GM12878 (cell line): ENCODE results near the gene KHDC1. TPM values are rescaled to one million over a fixed set of nuclear protein-coding genes. Genes with fewer than 3 reads are reported as not detected.

Source experiments
- ATAC-seq: fragments of 200-7000 bp; cut with Tn5 transposase; 3 replicates; pipeline ENCODE4 v1.9.1; 2020; ENCODE audit warnings: mild to moderate bottlenecking, moderate library complexity
- BruUV-seq: library from RNA; stranded (reverse); fragments of 400-500 nt; replicated peaks from 2 replicates; lab custom pipeline; 2021; lab: Mats Ljungman, UMichigan
- CTCF ChIA-PET: fragments of 300-600 bp; sonication (Branson Sonifier 250); formaldehyde crosslinking; extraction: SDS; loops from one replicate; lab custom pipeline; 2021; ENCODE audit warnings: inconsistent platforms; lab: Yijun Ruan, JAX
- POLR2A ChIA-PET: fragments of 350-600 bp; formaldehyde crosslinking; extraction: SDS; loops from one replicate; lab custom pipeline; 2021; ENCODE audit warnings: inconsistent platforms; lab: Charles Lee
- RAD21 ChIA-PET: fragments of 300-600 bp; sonication (Branson Sonifier 250); formaldehyde crosslinking; loops from one replicate; lab custom pipeline; 2023; ENCODE audit warnings: antibody characterized with exemption; ENCODE audit not compliant: unreplicated experiment; lab: Charles Lee
- SMC1A ChIA-PET: fragments of 300-600 bp; sonication (Branson Sonifier 250); formaldehyde crosslinking; loops from one replicate; lab custom pipeline; 2023; ENCODE audit not compliant: unreplicated experiment, uncharacterized antibody; lab: Charles Lee
- DNase-seq: peaks from one replicate; pipeline ENCODE4 v3.0.0-alpha.2; 2011; ENCODE audit warnings: low read depth, low spot score
- FAIRE-seq: peaks from 3 replicates; lab custom pipeline; 2011; peaks lifted over from hg19 to GRCh38; lab: Jason Lieb, UNC
- H2AFZ ChIP-seq: 2 replicates; pipeline ENCODE4 v1.6.0; 2011; ENCODE audit warnings: low read depth, low read length, control low read depth; ENCODE audit not compliant: control insufficient read depth
- H3K27ac ChIP-seq: 2 replicates; pipeline ENCODE4 v1.5.1; 2011; ENCODE audit warnings: control low read depth; ENCODE audit not compliant: control insufficient read depth, insufficient read depth
- H3K27me3 ChIP-seq, 2 experiments: replicated peaks in 1 of 2; 2 replicates each; pipeline versions ENCODE4 v1.6.0 to v1.6.1; 2011; ENCODE audit warnings: low read length in 1 of 2; ENCODE audit not compliant: control insufficient read depth in 2 of 2, insufficient read depth in 2 of 2
- H3K36me3 ChIP-seq, 2 experiments: 2 replicates each; pipeline ENCODE4 v1.5.1; 2011; ENCODE audit warnings: low read length in 1 of 2; ENCODE audit not compliant: control insufficient read depth in 2 of 2, insufficient read depth in 2 of 2
- H3K4me1 ChIP-seq: 2 replicates; pipeline ENCODE4 v1.6.1; 2011; ENCODE audit warnings: mild to moderate bottlenecking, low read length, moderate library complexity, mixed read lengths; ENCODE audit not compliant: control insufficient read depth, insufficient read depth
- H3K4me2 ChIP-seq: 2 replicates; pipeline ENCODE4 v1.6.0; 2011; ENCODE audit warnings: control low read depth; ENCODE audit not compliant: control insufficient read depth, insufficient read depth
- H3K4me3 ChIP-seq: fragments of 200-600 bp; sonication (generic); 2 replicates; pipeline ENCODE4 v1.5.1; 2016
- H3K79me2 ChIP-seq: 2 replicates; pipeline ENCODE4 v1.6.0; 2011; ENCODE audit warnings: low read length; ENCODE audit not compliant: control insufficient read depth, insufficient read depth
- H3K9ac ChIP-seq: 2 replicates; pipeline ENCODE4 v1.8.0; 2011; ENCODE audit warnings: low read length, control low read depth, mixed read lengths; ENCODE audit not compliant: control insufficient read depth, insufficient read depth
- H3K9me3 ChIP-seq: replicated peaks from 3 replicates; pipeline ENCODE4 v1.5.1; 2011; ENCODE audit warnings: mild to moderate bottlenecking, low read length; ENCODE audit not compliant: control insufficient read depth, insufficient read depth
- H4K20me1 ChIP-seq: 2 replicates; pipeline ENCODE4 v1.6.0; 2011; ENCODE audit not compliant: control insufficient read depth, insufficient read depth
- BHLHE40 ChIP-seq, 2 experiments: fragments of 450-650 bp in 1 of 2; IDR thresholded peaks; 2 replicates each; pipeline ENCODE4 v1.6.1; 2011 to 2017; ENCODE audit warnings: low read depth in 2 of 2, borderline replicate concordance in 1 of 2, improper control_type of control experiment in 1 of 2, low read length in 1 of 2, mild to moderate bottlenecking in 1 of 2
- CBX5 ChIP-seq: sonication (generic); IDR thresholded peaks from 2 replicates; pipeline ENCODE4 v1.6.1; 2016; ENCODE audit warnings: low read depth, moderate library complexity, mild to moderate bottlenecking, inconsistent platforms
- IKZF2 ChIP-seq, 2 experiments: fragments of 450-650 bp; IDR thresholded peaks; 2 replicates each; pipeline ENCODE4 v1.6.1; 2017; ENCODE audit warnings: mild to moderate bottlenecking in 2 of 2, moderate library complexity in 2 of 2
- IRF3 ChIP-seq: fragments of 450-650 bp; IDR thresholded peaks from 2 replicates; pipeline ENCODE4 v1.6.1; 2014; ENCODE audit warnings: mild to moderate bottlenecking
- MAX ChIP-seq: IDR thresholded peaks from 2 replicates; pipeline ENCODE4 v1.6.1; 2012; ENCODE audit warnings: low read depth, low read length, improper control_type of control experiment
- MEF2A ChIP-seq: IDR thresholded peaks from 2 replicates; pipeline ENCODE4 v1.6.1; 2011; ENCODE audit warnings: low read depth, mild to moderate bottlenecking, low read length, moderate library complexity; ENCODE audit not compliant: insufficient read depth
- MEF2B ChIP-seq: fragments of 450-650 bp; IDR thresholded peaks from 2 replicates; pipeline ENCODE4 v1.6.1; 2018; ENCODE audit warnings: mild to moderate bottlenecking, moderate library complexity; ENCODE audit not compliant: partially characterized antibody, poor library complexity, severe bottlenecking
- MTA2 ChIP-seq: fragments of 450-650 bp; IDR thresholded peaks from 2 replicates; pipeline ENCODE4 v1.6.1; 2016; ENCODE audit warnings: low read depth, mild to moderate bottlenecking, moderate library complexity
- NFIC ChIP-seq: IDR thresholded peaks from 2 replicates; pipeline ENCODE4 v1.6.1; 2012; ENCODE audit warnings: low read depth, mild to moderate bottlenecking, inconsistent platforms, low read length, moderate library complexity
- NFYB ChIP-seq: IDR thresholded peaks from 2 replicates; pipeline ENCODE4 v1.6.1; 2011; ENCODE audit warnings: low read depth, mild to moderate bottlenecking, low read length, improper control_type of control experiment, moderate library complexity; ENCODE audit not compliant: insufficient read depth
- NR2C1 ChIP-seq: fragments of 450-650 bp; IDR thresholded peaks from 2 replicates; pipeline ENCODE4 v1.6.1; 2017; ENCODE audit warnings: antibody characterized with exemption, mild to moderate bottlenecking, moderate library complexity
- PAX8 ChIP-seq: fragments of 450-650 bp; IDR thresholded peaks from 2 replicates; pipeline ENCODE4 v1.6.1; 2017; ENCODE audit warnings: mild to moderate bottlenecking, moderate library complexity
- PML ChIP-seq: IDR thresholded peaks from 2 replicates; pipeline ENCODE4 v1.6.1; 2012; ENCODE audit warnings: low read length, inconsistent platforms
- POLR2AphosphoS2 ChIP-seq: IDR thresholded peaks from 2 replicates; pipeline ENCODE4 v1.6.1; 2011; ENCODE audit warnings: low read depth, mild to moderate bottlenecking, low read length, improper control_type of control experiment, moderate library complexity
- RFX5 ChIP-seq: IDR thresholded peaks from 2 replicates; pipeline ENCODE4 v1.6.1; 2011; ENCODE audit warnings: low read depth, low read length, improper control_type of control experiment
- RUNX3 ChIP-seq: IDR thresholded peaks from 2 replicates; pipeline ENCODE4 v1.6.1; 2012; ENCODE audit warnings: low read length, inconsistent platforms
- SPI1 ChIP-seq: IDR thresholded peaks from 2 replicates; pipeline ENCODE4 v1.6.1; 2011; ENCODE audit warnings: low read depth, mild to moderate bottlenecking, low read length, moderate library complexity, borderline replicate concordance; ENCODE audit not compliant: insufficient read depth
- TARDBP ChIP-seq: IDR thresholded peaks from 2 replicates; pipeline ENCODE4 v1.6.1; 2016; ENCODE audit warnings: borderline replicate concordance
- YY1 ChIP-seq: IDR thresholded peaks from 2 replicates; pipeline ENCODE4 v1.6.1; 2011; ENCODE audit warnings: low read depth, mild to moderate bottlenecking, low read length
- ZBTB33 ChIP-seq: fragments of 450-650 bp; IDR thresholded peaks from 2 replicates; pipeline ENCODE4 v1.6.1; 2017; ENCODE audit warnings: mild to moderate bottlenecking
- ZNF24 ChIP-seq: fragments of 450-650 bp; IDR thresholded peaks from 2 replicates; pipeline ENCODE4 v1.6.1; 2017; ENCODE audit warnings: antibody characterized with exemption, mild to moderate bottlenecking
- ZNF384 ChIP-seq: IDR thresholded peaks from 2 replicates; pipeline ENCODE4 v1.6.1; 2012; ENCODE audit warnings: low read depth, mild to moderate bottlenecking, low read length, improper control_type of control experiment, borderline replicate concordance
- WGBS: methylation state at CpG from one replicate; pipeline ENCODE4 v1.1.6; 2016; ENCODE audit warnings: low lambda C conversion rate; ENCODE audit not compliant: insufficient replicate concordance, insufficient coverage; ENCODE audit errors: missing lambda C conversion rate; 5-methylcytosine and 5-hydroxymethylcytosine counted together
- in situ Hi-C: fragments of 300-500 bp; cut with MboI; formaldehyde crosslinking; loops from 9 replicates; pipeline ENCODE4 v1.14.3; 2018; ENCODE audit warnings: mixed read lengths
- intact Hi-C: fragments of 100-400 bp; cut with micrococcal nuclease; formaldehyde crosslinking; loops from one replicate; pipeline ENCODE4 v1.14.2; 2022; ENCODE audit not compliant: unreplicated experiment
- polyA plus RNA-seq, 11 experiments: library from polyadenylated mRNA; depleted of rRNA in 4 of 11; unstranded in 6 of 11; stranded (reverse) in 5 of 11; fragments of >200 nt; fragmentation: Nextera tagmentation in 4 of 11; fragmentation: Illumina TruSeq in 1 of 11; extraction: Ambion mirVana in 4 of 11; extraction: Trizol in 1 of 11; gene quantifications; 1 replicate in 1 of 11; 2 replicates in 10 of 11; pipeline versions ENCODE4 v1.2.1 to v1.2.3, GENCODE V29; 2011 to 2016; ENCODE audit warnings: inconsistent platforms in 2 of 11, missing spikeins in 2 of 11, low read depth in 1 of 11
- total RNA-seq, 4 experiments: library from RNA; depleted of rRNA in 3 of 4; stranded (reverse); fragments of >200 nt in 3 of 4; fragmentation: Illumina TruSeq in 1 of 4; extraction: Trizol in 1 of 4; gene quantifications; 2 replicates each; pipeline versions ENCODE4 v1.2.1 to v1.2.3, GENCODE V29; 2013 to 2021

Gene KHDC1
- total and polyA plus RNA-seq, 10 of the 15 experiments (the other 5 are each of a cell fraction or from before 2014, with no cell fraction given), result 3.3 to 8.7 (median 6.3) TPM

GRCh38 chr6:73309785-73310502, 46.9 kb upstream of the KHDC1 start:
- in situ Hi-C loops (no loop called here), intact Hi-C loops (no loop called here)
- peak overlapping the region; percentile 59 for H3K27ac ChIP-seq
- H3K4me3 ChIP-seq, result peak overlapping the region; percentile 71
- DNase-seq (no peak), ATAC-seq (peak; percentile 97), FAIRE-seq (peak; percentile 70)
- peak overlapping the region; percentile 90 for H3K4me2 ChIP-seq
- peak overlapping the region; percentile 97 for H2AFZ ChIP-seq
- H3K9me3 ChIP-seq, result no peaks in the 10 kb centered on the region; the same call in 2 of the 3 replicates
- RAD21 ChIA-PET, result interaction anchor here (0.7 to 1.7 kb wide), 3 partner anchors 18 to 693 kb away, joined by 3 to 5 read pairs (median 4); partner anchors contain the start of gene MTO1
- H3K4me1 ChIP-seq, result no peaks in the 10 kb centered on the region; the same call in 1 of the 2 replicates
- BruUV-seq, result no TSS peak
- CTCF ChIA-PET, result interaction anchor here (1.0 to 2.1 kb wide), 6 partner anchors 17 to 693 kb away, joined by 3 to 7 read pairs (median 6); no protein-coding TSS in a partner anchor
- POLR2A ChIA-PET, result no interaction called here
- H4K20me1 ChIP-seq, result no peaks in the 10 kb centered on the region
- peaks cover 4% of the 10 kb centered on the region for H3K79me2 ChIP-seq
- no peaks in the 10 kb centered on the region; a peak in 1 of 4 replicates for H3K27me3 ChIP-seq
- no peaks in the 10 kb centered on the region for H3K36me3 ChIP-seq
- WGBS, result under 1% methylated on average over 59 of the region's 59 CpGs
- SMC1A ChIA-PET, result interaction anchor here (0.8 kb wide), 1 partner anchor 131 kb away, joined by 3 read pairs; no protein-coding TSS in a partner anchor
- peak overlapping the region; percentile 55 for H3K9ac ChIP-seq
- no peak for TF ChIP-seq RUNX3
- TF ChIP-seq CBX5, result 0 out of 2 replicates have a peak, but pooled peaks have one; percentile 53
- TF ChIP-seq BHLHE40 (IDR thresholded peaks at IDR 0.05; ENCODE audit: borderline replicate concordance in 1 of 2, low read depth in 2 of 2, low read length in 1 of 2), result peak in 1 of 2 experiments; percentile 69; a peak in 2 of 4 replicates
- TF ChIP-seq ZNF384, result no peak
- TF ChIP-seq NR2C1, result no peak
- no peak for TF ChIP-seq SPI1
- TF ChIP-seq PML, result peak; percentile 78; the same call in 1 of the 2 replicates
- no peak for TF ChIP-seq MEF2A
- TF ChIP-seq MAX, result no peak; the same call in 1 of the 2 replicates
- no peak for TF ChIP-seq ZNF24
- TF ChIP-seq NFYB, result no peak
- TF ChIP-seq IRF3, result no peak
- TF ChIP-seq RFX5, result no peak
- no peak for TF ChIP-seq POLR2AphosphoS2
- TF ChIP-seq MTA2, result 0 out of 2 replicates have a peak, but pooled peaks have one; percentile 29
- no peak for TF ChIP-seq PAX8
- TF ChIP-seq MEF2B, result peak; percentile 34
- TF ChIP-seq TARDBP, result 0 out of 2 replicates have a peak, but pooled peaks have one; percentile 50
- TF ChIP-seq IKZF2 (IDR thresholded peaks at IDR 0.05), result peak; percentile 39 to 48; a peak in 2 of 4 replicates
- no peak for TF ChIP-seq NFIC
- no peak for TF ChIP-seq ZBTB33
- 0 out of 2 replicates have a peak, but pooled peaks have one; percentile 39 for TF ChIP-seq YY1
